Measurements from ENCODE around the gene PCNT.
"Not testable (repeated sequence)": the region's sequence is repeated elsewhere in the genome, so short reads cannot be mapped to it uniquely, and the experiment has no call there.

The PCNT gene

DNA sequence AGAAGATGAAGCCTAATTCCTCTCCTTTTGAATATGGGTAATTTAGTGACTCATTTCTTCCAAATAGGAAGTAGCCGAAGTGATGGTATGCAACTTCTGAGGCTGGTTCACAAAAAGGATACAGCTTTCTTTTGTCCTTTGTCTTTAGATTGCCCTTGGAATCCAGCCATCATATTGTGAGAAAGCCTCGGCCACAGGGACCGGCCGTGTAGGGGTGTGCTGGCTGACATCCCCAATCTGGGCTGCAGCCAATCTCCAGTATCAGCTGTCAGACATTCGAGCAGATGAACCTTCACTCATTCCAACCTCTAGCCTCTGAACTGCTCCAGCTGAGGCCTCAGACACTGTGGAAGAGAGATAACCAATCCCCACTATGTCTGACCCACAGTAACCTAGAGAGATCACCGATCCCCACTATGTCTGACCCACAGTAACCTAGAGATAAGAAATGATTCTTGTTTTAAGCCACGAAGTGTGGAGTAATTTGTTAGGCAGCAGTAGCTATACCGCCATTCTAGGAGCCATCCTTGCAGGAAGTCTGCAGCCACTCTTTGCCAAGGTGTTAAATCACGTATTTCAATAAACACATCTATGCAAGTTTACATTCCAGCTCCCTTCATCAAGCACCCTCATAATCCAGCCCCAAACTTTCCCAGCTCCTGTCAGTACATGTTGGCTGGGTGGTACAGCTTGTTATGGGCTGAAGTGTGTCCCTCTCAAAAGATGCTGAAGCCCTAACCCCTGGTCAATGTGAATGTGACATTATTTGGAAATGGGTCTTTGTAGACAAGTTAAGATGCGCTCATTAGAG is 131.8 kb downstream of the PCNT start:
- Mint-ChIP-seq H3K36me3 (peaks cover 27% of the 10 kb centered on the region), H3K4me1 (peaks cover 28% of the 10 kb centered on the region), H3K27ac (no peak overlapping the region), H3K9me3 (no peaks in the 10 kb centered on the region), H3K4me3 (no peak overlapping the region)
- no peak for DNase-seq (ENCODE audit: low spot score in 2 of 2)
- ATAC-seq, result no peak

DNA sequence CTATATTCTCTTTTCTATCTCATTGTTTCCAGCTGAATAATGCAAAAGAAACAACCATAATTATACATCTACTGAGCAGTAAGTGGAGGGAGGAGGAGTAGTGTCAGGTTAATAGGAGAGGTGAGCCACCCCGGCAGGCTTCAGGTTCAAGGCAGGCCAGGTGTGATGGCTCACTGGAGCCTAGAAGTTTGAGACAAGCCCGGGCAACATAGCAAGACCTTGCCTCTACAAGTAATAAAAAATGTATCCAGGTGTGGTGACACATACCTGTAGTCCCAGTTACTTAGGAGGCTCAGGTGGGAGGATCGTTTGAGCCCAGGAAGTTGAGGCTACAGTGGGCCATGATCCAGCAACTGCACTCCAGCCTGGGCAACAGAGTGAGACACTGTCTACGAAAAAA is 132.8 kb downstream of the PCNT start:
- H3K4me3 Mint-ChIP-seq, result peak overlapping the region; percentile 88
- H3K4me1 Mint-ChIP-seq, result peaks cover 33% of the 10 kb centered on the region
- no peak for ATAC-seq
- no peak overlapping the region for H3K27ac Mint-ChIP-seq
- no peaks in the 10 kb centered on the region for H3K9me3 Mint-ChIP-seq
- DNase-seq (ENCODE audit: low spot score in 2 of 2), result no peak
- H3K36me3 Mint-ChIP-seq, result peaks cover 27% of the 10 kb centered on the region

DNA sequence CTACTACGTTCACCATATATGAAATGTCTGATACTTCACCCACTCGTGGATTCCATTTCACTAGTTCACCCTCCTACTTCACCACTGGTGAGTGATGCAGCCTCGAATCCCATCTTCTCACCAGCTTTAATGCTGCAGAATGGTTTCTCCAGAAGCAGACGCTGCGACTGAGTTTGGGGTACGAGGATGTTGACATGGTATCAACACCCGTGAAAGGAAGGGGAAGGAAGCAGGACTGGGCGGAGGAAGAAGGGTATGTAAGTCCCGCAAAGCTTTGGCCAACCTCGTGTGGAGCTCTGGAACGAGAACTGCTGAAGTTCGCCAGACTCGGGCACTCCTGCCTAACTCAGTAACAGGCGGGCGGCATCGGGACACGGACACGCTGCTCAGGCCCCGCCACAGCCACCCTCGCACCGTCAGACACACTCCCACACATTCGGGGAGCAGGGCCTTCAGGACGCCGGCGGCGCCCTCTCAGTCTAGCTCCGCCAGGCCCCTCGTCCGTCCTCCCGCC is 133.9 kb downstream of the PCNT start:
- H3K4me1 Mint-ChIP-seq, result peaks cover 39% of the 10 kb centered on the region
- H3K27ac Mint-ChIP-seq, result peak overlapping the region; percentile 96
- DNase-seq (ENCODE audit: low spot score in 2 of 2) (no peak), ATAC-seq (peak; percentile 55)
- H3K4me3 Mint-ChIP-seq, result peak overlapping the region; percentile 88
- H3K36me3 Mint-ChIP-seq, result peaks cover 31% of the 10 kb centered on the region
- H3K9me3 Mint-ChIP-seq, result no peaks in the 10 kb centered on the region

DNA sequence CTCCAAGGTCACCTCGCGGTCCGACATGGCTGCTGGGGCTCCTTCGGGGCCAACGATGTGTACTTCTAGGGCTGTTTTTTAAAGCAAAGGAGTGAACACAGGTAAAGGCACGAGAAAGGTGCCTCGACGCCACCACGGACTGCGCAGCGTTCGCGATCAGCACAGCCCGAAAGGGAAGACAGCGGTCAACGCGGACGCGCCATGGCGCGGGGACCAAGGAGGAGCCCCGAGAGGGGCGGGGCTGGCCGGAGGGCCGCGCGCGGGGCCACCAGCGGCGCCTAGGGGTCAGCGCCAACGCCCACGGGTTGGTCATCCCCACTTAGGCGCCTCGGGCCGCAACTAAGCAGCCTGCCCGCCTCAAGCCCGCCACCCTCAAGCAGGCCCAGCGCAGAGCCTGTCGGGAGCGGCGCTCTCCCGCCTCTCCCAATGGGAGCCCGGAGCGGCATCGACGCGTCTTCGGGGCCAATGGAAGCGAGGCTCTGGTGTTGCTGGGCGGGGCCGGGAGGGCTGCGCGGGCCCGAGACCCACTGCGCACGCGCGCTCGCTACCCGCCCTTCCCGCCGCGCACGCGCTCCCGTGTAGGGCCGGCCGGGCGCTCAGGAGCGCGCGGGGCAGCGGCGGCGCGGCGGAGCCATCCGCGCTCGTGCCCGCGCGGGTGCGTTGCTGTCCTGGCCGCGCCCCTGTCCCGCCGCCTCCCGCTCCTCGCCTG is 134.5 kb downstream of the PCNT start, which contains the start of gene DIP2A:
DIP2A (plus strand) TSS at position 577 of the 709 bp plus-strand sequence. CDS start 241 bp downstream, outside the sequence.
- ATAC-seq, result peak; percentile 97

DNA sequence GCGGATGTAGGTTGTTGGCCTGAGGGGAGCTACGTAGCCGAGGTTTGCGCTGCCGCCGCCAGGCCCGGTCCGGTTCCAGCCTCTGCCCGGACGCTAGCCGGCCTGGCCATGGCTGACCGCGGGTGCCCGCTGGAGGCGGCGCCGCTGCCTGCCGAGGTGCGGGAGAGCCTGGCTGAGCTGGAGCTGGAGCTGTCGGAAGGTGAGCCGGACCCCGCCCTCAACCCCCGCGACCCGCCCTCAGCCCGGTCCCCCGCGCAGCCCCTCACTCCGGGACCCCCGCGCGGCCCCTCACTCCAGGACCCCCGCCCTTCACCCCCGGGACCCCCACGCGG is 135.0 kb downstream of the PCNT start:
- Mint-ChIP-seq H3K4me1 (peaks cover 39% of the 10 kb centered on the region), H3K36me3 (peaks cover 35% of the 10 kb centered on the region), H3K4me3 (peak overlapping the region; percentile 88), H3K27ac (peak overlapping the region; percentile 94), H3K9me3 (no peaks in the 10 kb centered on the region)
- ATAC-seq (no peak), DNase-seq (ENCODE audit: low spot score in 2 of 2) (no peak)

More for the DNA sequence above, 134.5 kb downstream of the PCNT start, which contains the start of gene DIP2A:
- peaks cover 31% of the 10 kb centered on the region for H3K36me3 Mint-ChIP-seq
- H3K9me3 Mint-ChIP-seq, result no peaks in the 10 kb centered on the region
- H3K27ac Mint-ChIP-seq, result peak within 1 kb of the TSS; percentile 96
- peak within 1 kb of the TSS; percentile 88 for H3K4me3 Mint-ChIP-seq
- peak; percentile 89 to 94 for DNase-seq (ENCODE audit: low spot score in 2 of 2)
- H3K4me1 Mint-ChIP-seq, result peaks cover 39% of the 10 kb centered on the region

DNA sequence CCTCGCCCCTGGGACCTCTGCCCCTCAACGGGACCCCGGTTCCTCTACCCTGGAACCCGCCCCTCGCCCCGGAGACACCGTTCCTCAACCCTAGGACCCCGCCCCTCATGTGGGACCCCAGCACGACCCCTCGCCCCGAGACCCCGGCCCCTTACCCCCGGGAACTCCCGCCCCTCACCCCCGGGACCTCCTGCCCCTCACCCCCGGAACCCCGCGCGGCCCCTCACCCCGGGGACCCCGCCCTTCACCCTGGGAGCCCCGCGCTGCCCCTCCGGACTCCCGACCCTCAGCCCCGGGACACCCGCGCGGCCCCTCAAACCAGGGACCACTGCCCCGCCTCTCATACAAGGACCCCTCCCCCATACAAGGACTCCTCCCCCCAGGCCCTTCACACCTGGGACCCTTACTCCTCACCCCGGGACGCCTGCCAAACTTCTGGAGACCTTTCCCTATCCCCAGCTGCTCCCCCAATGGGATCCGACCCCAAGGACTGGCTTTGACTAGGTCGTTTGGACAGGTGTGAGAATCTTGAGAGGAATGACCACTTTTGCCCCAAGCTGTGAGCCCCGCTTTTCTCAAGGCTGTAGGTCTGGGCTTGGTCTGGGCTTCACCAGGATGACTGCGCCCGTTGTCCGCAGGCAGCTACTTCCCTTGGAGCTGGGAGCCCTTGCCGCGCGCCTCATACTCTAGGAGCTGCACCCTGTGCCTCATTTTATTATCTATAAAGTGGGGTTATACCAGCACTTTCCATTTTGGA is 135.6 kb downstream of the PCNT start:
- peaks cover 40% of the 10 kb centered on the region for H3K36me3 Mint-ChIP-seq
- DNase-seq (ENCODE audit: low spot score in 2 of 2) (no peak), ATAC-seq (no peak)
- H3K9me3 Mint-ChIP-seq, result no peaks in the 10 kb centered on the region
- peak overlapping the region; percentile 88 for H3K4me3 Mint-ChIP-seq
- peak overlapping the region; percentile 94 for H3K27ac Mint-ChIP-seq
- H3K4me1 Mint-ChIP-seq, result peaks cover 39% of the 10 kb centered on the region

DNA sequence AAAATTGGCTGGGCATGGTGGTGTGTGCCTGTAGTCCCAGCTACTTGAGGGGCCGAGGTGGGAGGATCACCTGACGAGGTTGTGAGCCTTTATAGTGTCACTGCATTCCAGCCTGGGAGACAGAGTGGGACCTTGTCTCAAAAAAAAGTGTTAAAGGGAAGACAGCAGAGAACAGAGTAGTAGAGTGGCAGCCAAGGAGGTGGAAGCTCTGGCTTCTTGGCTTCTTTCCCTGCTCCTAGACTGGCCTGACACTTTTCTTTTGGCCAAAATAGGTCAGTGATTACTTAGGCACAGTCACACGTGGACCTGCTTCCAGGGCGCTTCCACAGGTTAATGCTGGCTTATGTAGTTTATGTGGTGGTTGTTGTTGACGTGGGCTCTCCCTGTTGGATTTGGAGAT is 138.0 kb downstream of the PCNT start:
- Mint-ChIP-seq H3K4me1 (peaks cover 20% of the 10 kb centered on the region), H3K36me3 (peaks cover 43% of the 10 kb centered on the region), H3K27ac (peak overlapping the region; percentile 86), H3K9me3 (no peaks in the 10 kb centered on the region), H3K4me3 (no peak overlapping the region)
- DNase-seq (ENCODE audit: low spot score in 2 of 2) (no peak), ATAC-seq (no peak)

DNA sequence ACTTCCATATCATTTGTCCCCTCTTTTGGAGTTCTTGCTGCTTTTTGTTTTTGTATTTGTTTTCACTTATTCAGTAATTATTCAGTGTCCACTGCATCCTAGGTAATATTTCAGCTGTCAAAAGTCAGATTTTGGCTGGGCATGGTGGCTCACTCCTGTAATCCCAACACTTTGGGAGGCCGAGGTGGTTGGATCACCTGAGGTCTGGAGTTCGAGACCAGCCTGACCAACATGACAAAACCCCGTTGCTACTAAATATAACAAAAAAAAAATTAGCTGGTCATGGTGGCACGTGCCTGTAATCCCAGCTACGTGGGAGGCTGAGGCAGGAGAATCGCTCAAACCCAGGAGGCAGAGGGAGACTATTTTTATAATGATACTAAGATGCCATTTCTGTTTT is 141.2 kb downstream of the PCNT start:
- ATAC-seq; H3K27ac Mint-ChIP-seq; H3K9me3 Mint-ChIP-seq; DNase-seq (ENCODE audit: low spot score in 2 of 2); H3K4me3 Mint-ChIP-seq: not testable (repeated sequence)
- H3K4me1 Mint-ChIP-seq, result peaks cover 16% of the 10 kb centered on the region
- peaks cover 50% of the 10 kb centered on the region for H3K36me3 Mint-ChIP-seq

DNA sequence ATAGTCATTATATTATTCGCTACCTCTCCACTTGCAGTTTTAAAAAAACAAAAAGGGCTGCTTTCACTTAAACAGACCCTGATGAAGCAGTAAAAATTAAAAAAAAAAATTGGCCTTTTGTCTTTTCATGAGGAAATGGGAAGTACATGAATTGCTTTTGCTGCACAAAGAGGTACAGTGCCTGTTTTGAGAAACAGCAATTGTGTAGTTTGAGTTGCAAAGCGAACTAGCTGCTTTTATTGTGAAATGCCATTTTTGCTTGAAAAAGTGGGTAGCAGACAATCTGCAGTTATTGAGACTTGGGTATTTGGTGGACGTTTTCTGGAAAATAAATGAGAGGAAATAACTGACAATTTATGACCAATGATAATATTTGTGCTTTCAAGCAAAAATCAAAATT is 141.7 kb downstream of the PCNT start:
- Mint-ChIP-seq H3K36me3 (peaks cover 50% of the 10 kb centered on the region), H3K27ac (no peak overlapping the region), H3K9me3 (no peaks in the 10 kb centered on the region), H3K4me1 (peaks cover 16% of the 10 kb centered on the region), H3K4me3 (no peak overlapping the region)
- ATAC-seq, result no peak
- no peak for DNase-seq (ENCODE audit: low spot score in 2 of 2)

DNA sequence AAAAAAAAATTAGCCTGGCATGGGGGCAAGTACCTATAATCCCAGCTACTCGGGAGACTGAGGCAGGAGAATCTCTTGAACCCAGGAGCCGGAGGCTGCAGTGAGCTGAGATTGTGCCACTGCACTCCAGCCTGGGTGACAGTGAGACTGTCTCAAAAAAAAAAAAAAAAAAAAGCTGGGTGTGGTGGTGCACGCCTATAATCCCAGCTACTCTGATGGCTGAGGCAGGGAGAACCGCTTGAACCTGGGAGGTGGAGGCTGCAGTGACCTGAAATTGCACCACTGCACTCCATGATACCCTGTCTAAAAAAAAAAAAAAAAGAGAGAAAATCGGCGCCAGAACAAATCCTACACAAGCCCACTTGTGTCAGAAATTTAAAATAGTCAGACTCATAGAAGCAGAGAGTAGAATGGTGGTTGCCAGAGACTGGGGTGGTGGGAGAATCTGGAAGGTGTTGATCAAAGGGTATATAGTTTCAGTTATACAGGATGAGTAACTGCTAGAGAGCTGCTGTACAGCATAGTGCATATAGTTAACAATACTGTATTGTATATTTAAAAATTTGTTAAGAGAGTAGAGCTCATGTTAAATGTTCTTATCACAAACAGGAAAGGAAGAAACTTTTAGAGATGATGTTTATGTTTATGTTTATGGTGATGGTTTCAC is 144.3 kb downstream of the PCNT start:
- DNase-seq (ENCODE audit: low spot score in 2 of 2), result no peak
- Mint-ChIP-seq H3K36me3 (peaks cover 50% of the 10 kb centered on the region), H3K9me3 (no peaks in the 10 kb centered on the region), H3K4me3 (no peak overlapping the region), H3K27ac (peak overlapping the region; percentile 82), H3K4me1 (peaks cover 24% of the 10 kb centered on the region)
- ATAC-seq, result no peak

DNA sequence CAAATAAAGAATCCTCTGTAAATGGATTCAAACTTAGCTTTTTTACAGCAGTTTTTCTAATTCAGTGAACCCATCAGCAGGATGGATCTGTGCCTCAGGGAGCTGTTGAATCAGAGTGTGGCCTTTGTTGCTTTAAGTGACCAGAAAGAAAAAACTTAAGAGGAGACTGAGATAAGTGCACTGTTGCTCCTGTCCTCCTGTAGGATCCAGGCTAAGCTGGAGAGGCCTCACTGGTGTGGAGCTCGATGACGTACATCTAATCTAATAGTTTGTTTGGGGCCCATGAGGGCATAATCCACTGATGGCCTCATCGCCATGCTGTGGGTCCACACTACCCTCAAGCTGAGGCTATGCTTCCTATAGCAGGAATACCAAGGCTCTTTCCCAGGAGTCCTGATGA is 145.3 kb downstream of the PCNT start:
- Mint-ChIP-seq H3K27ac (peak overlapping the region; percentile 82), H3K9me3 (no peaks in the 10 kb centered on the region), H3K36me3 (peaks cover 43% of the 10 kb centered on the region), H3K4me3 (no peak overlapping the region), H3K4me1 (peaks cover 31% of the 10 kb centered on the region)
- ATAC-seq, result no peak
- DNase-seq (ENCODE audit: low spot score in 2 of 2), result no peak

DNA sequence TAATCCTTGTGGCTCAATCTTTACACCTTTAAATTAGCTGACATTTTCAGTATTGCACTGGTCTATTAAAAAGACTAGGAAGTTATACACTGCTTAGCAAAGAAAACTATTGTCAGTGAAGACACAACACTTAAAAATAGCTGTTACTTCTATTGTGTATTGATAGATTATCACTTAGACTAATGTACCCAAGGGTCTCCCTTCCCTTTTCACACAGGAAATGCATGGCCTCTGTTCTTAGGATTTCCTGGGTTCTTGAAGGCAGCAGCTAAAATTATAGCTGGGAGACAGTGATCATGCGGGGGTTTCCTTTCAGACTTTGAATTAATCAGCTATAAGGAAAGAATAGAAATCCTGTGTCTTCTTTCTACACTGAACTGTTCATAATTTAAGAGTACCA is 147.6 kb downstream of the PCNT start:
- peak overlapping the region; percentile 84 for H3K27ac Mint-ChIP-seq
- no peak for ATAC-seq
- peaks cover 44% of the 10 kb centered on the region for H3K4me1 Mint-ChIP-seq

DNA sequence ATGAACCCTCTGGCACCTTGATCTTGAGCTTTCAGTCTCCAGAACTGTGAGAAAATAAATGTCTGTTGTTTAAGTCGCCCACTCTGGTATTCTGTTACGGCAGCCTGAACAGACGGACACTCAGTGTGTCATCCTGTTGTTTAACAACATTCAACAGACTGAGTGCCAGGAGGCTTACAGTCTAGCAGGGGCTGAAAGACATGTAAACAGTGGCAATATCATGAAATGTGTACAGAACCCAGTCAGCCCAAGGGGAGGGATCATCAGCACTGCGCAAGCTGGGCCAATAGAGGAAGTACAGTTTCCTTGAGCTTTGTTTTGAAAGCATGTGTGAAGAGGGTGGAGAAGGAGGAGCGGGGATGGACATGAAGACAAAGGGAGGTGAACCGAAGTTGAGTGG is 148.3 kb downstream of the PCNT start:
- H3K4me3 Mint-ChIP-seq, result no peak overlapping the region
- no peak for ATAC-seq
- no peak for DNase-seq (ENCODE audit: low spot score in 2 of 2)
- peaks cover 51% of the 10 kb centered on the region for H3K4me1 Mint-ChIP-seq
- no peaks in the 10 kb centered on the region for H3K9me3 Mint-ChIP-seq
- peaks cover 21% of the 10 kb centered on the region for H3K36me3 Mint-ChIP-seq
- peak overlapping the region; percentile 84 for H3K27ac Mint-ChIP-seq

More for the DNA sequence above, 147.6 kb downstream of the PCNT start:
- Mint-ChIP-seq H3K4me3 (no peak overlapping the region), H3K9me3 (no peaks in the 10 kb centered on the region), H3K36me3 (peaks cover 21% of the 10 kb centered on the region)
- no peak for DNase-seq (ENCODE audit: low spot score in 2 of 2)

DNA sequence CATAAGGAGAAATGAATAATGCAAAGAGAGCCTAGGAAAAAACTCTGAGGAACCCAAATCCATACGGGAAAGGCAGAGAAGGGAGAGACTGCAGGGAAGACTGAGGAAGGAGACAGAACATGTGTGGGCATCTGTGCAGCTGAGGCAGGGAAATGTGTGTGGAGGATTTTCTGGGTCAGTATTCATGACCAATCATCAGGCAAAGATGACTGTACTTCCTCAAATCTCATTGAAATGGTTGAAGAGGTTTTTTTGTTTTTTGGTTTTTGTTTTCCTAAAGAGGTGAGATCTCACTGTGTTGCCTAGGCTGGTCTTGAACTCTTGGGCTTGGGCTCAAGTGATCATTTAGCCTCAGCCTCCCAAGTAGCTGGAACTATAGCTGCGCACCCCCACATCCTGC is 150.4 kb downstream of the PCNT start:
- Mint-ChIP-seq H3K9me3 (no peaks in the 10 kb centered on the region), H3K4me1 (peaks cover 45% of the 10 kb centered on the region), H3K4me3 (no peak overlapping the region), H3K36me3 (peaks cover 21% of the 10 kb centered on the region), H3K27ac (peak overlapping the region; percentile 17)
- DNase-seq (ENCODE audit: low spot score in 2 of 2), result no peak
- peak; percentile 81 for ATAC-seq

DNA sequence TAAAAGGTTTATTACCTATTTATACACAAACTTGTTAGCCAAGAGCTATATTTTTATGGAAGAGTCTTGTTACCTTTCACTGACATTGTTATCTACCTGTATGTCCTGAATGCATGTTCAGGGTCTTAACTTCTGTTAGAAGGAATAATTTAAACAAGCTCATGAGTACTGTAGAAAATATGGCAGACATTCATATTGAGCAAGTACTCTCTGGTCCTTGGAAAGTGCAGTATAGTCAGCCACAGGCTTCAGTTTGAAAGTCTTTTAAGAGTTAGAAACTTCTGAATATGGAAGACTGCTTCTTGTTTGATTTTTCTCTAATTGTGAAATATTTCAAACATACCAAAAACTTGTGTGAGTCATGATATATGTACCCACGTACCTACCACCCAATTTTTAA is 151.3 kb downstream of the PCNT start:
- H3K4me3 Mint-ChIP-seq, result no peak overlapping the region
- no peak for ATAC-seq
- H3K9me3 Mint-ChIP-seq, result no peaks in the 10 kb centered on the region
- no peak for DNase-seq (ENCODE audit: low spot score in 2 of 2)
- peak overlapping the region; percentile 17 for H3K27ac Mint-ChIP-seq
- peaks cover 18% of the 10 kb centered on the region for H3K36me3 Mint-ChIP-seq
- H3K4me1 Mint-ChIP-seq, result peaks cover 45% of the 10 kb centered on the region

Measured in stimulated activated effector memory CD8-positive, alpha-beta T cell treated with anti-CD3 and anti-CD28 coated beads, Interleukin-12 subunit alpha, Interleukin-12 subunit beta, amount 100 ng/mL, for 72 hours (primary cell).